ENCODE data around the gene ACSF2.
A peak's percentile ranks its signal among the peaks of the same experiment; 100 is the strongest.

Gene ACSF2

DNA sequence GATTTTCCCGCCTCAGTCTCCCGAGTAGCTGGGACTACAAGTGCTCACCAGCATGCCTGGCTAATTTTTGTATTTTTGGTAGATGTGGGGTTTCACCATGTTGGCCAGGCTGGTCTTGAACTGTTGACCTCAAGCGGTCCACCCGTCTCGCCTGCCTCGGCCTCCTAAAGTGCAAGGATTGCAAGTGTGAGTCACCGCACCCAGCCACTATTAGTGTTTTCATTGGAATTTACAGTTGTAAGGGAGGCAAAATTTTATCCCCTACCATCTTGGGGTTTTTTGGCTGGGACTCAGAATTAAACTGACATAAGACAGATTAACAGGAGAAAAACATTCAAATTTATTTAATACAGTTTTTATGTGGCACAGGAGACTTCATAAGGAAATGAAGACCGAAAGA, 69.9 kb downstream of the ACSF2 start:
- DNase-seq (ENCODE audit: low read depth in 4 of 4, low spot score in 1 of 4) = no peak

DNA sequence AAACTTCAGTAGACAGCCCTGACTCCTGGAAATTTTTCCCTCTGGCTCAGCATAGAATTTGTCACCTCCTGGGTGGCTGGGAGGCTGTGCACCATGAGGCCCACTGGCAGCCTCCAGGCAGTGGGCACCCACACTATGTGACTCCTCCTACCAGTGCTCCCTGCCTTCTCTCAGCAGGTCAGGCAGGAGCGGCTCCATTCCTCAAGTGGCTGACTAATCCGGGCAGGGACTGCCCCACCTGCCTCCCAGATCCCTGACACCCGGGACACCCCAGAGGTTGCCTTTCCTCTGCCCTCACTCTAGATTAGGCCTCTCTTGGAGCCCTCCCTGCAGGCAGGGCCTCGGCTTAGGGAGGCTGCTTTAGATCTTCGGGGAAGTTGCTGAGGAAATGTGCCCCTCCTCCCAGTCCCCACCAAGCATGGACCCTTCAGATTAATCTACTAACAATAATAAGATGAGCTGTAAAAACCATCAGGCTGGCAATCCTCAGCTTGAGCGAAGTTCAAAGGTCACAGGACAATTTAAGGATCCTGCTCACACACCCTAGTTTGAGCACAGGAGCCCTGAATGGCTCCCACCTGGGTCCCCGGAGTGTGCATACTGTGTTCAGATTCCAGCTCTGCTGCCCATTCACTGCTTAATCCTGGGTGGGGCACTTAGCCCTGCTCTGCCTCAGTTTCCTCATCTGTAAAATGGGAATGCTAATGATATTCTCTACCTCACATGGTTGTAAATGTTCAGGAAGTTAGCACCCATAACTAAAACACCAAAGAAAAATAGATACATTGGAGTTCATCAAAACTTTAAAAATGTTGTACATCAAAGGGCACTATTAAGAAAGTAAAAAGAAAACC, 72.2 kb downstream of the ACSF2 start:
- DNase-seq (ENCODE audit: low read depth in 4 of 4, low spot score in 1 of 4) = no peak

DNA sequence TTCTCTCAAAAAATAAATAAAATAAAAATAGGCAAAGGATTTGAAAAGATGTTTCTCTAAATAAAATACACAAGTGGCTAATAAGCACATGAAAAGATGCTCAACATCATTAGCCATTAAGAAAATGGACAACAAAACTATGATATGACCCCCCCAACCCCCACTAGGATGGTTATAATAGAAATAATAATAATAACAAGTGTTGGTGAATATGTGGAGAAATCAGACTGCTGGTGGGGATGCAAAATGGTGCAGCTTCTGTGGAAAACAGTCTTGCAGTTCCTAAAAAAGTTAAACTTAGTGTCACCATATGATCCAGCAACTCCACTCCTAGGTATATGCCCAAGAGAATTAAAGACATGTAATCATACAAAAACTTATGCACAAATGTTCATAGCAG, 73.3 kb downstream of the ACSF2 start:
- no peak for DNase-seq (ENCODE audit: low read depth in 4 of 4, low spot score in 1 of 4)

DNA sequence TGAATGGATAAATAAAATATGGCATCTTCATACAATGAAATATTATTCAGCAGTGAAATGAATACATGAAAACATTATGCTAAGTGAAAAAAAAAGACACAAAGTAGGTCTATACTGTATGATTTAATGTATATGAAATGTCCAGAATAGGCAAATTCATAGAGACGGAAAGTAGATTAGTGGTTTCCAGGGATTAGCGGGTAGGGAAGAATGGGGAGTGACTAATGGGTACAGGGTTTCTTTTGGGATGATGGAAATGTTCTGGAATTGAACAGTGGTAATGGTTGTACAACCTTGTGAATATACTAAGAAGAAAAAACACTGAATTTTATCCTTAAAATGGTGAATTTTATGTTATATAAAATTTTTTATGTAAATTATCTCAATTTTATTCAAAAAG, 73.7 kb downstream of the ACSF2 start:
- no peak for DNase-seq (ENCODE audit: low read depth in 4 of 4, low spot score in 1 of 4)

DNA sequence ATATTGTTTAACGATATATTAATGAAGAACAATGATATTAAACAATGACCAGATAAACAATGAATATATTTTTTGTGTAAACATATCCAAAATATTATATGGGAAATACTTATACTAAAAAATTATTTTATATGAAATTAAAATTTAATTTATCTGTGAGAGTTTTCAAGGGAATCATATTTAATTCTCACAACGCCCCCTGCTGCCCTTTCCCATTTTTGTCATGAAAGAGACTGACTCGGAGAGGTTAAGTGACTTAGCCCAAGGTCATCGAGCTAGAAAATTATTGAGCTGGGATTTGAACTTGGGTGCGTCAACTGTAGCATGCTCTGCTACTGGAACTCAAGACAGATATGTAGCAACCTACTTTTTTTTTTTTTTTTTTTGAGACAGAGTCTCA, 75.0 kb downstream of the ACSF2 start:
- no peak for DNase-seq (ENCODE audit: low read depth in 4 of 4, low spot score in 1 of 4)

DNA sequence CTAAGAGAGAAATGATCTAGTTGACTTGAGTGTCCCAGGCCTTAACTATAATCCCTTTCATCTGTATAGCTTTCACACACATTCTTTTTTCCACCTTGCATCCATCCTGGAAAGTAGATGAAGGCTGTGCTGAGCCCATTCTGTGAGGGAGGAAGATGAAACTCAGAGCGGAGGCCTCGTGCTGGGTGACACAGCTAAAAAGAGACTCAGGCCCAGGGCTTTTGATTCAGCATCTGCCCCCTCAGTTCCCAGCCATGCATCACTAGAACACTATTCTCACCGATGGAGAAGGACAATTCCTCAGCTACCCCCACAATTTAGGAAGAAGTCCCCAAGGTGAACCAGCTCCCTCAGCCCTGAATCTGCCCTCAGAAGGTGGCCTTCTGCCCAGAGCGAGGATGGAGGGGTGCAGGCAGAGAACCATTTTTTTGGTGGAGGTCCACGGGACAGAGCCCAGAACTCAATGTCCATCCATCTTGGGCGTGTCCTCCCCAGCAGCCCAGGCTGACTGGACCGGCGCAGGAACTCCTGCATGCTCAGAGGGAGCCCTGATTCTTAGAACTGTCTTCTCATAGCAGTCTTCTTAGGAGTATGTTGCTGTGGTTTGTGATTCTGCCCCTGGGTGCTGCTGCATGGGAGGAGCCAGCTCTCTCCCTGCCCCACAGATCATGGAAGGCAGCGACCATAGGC, 76.4 kb downstream of the ACSF2 start:
- no peak for DNase-seq (ENCODE audit: low read depth in 4 of 4, low spot score in 1 of 4)

DNA sequence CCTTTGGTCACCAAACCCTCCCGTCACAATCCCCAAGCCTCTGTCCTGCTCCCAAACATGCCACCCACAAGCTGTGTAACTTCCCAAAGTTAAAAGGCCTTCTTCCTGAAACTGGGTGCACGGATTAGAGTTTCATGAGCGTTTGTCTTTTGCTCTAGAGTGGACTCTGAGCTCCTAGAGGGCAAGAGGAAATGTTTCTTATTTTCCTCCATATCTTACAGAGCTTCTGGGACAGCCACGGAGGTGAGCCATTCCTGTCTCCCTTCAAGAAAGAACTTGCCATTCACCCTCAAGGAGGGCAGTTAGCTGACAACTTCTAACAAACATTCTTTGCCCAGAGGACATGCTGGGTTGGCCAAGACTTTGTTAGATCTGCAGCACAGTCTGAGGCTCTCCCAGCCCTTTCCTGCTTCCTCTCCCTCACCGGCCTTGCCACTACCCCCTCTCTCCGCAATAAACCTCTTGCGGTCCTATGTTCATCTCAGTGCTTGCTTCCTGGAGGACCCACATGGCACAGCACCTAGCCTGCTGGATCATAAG, 79.6 kb downstream of the ACSF2 start:
- no peak for DNase-seq (ENCODE audit: low read depth in 4 of 4, low spot score in 1 of 4)

DNA sequence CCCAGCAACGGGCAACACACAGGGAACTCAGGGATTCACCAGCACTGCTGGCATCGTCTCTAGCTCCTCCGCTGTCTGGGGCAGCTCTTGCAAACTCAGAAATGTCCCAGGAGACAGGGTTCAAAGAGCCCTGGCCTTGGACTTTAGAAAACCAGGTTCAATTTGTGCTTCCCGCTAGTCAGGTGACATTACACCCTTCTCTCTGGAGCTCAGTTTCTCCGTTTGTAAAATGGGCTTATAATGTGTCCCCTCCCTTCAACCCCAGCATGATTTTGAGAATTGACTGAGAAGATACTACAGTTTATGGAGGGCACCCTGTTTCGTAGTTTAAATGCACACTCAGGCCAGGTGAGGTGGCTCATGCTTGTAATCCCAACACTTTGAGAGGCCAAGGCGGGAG, 80.3 kb downstream of the ACSF2 start:
- DNase-seq (ENCODE audit: low read depth in 4 of 4, low spot score in 1 of 4) = no peak

DNA sequence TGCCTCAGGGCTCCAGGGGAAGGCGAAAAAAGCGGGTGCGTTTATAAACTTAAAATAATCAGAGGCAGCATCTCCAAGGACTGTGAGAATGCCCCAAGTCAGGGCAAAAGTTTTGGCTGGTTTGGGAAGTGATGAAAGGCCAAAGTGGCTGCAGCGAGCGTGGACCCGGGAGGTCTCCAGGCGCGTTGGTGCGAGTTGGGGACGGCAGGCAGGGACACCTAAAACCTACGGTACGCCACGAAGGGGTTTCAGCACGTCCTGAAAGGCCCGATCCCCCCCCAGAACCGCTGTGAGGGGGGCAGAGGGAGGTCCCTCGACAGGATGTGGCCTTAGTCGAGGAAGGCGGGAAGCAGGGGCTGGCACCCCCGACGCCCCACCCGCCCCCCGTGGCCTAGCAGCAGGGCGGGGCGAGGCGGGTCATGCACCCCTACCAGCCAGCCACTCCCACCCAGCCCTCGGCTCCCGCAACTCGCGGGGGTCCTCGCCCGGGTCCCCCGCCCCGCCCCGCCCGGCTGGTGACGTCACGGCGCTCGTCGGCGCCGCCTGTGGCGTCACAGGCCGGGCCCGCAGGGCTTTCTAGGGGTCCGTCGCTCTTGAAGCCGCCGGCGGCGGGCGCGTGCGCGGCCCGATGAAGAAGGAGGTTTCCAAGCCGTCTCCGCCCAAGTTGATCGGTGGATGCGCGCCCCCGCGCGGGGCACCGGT, 82.0 kb downstream of the ACSF2 start, which contains the start of gene MYCBPAP:
Gene MYCBPAP (plus strand): TSS at position 569 of the 702 bp plus-strand sequence. CDS start 236 bp downstream, outside the sequence.
- peak; percentile 33 to 70 (median 57) for DNase-seq (ENCODE audit: low read depth in 4 of 4, low spot score in 1 of 4)

DNA sequence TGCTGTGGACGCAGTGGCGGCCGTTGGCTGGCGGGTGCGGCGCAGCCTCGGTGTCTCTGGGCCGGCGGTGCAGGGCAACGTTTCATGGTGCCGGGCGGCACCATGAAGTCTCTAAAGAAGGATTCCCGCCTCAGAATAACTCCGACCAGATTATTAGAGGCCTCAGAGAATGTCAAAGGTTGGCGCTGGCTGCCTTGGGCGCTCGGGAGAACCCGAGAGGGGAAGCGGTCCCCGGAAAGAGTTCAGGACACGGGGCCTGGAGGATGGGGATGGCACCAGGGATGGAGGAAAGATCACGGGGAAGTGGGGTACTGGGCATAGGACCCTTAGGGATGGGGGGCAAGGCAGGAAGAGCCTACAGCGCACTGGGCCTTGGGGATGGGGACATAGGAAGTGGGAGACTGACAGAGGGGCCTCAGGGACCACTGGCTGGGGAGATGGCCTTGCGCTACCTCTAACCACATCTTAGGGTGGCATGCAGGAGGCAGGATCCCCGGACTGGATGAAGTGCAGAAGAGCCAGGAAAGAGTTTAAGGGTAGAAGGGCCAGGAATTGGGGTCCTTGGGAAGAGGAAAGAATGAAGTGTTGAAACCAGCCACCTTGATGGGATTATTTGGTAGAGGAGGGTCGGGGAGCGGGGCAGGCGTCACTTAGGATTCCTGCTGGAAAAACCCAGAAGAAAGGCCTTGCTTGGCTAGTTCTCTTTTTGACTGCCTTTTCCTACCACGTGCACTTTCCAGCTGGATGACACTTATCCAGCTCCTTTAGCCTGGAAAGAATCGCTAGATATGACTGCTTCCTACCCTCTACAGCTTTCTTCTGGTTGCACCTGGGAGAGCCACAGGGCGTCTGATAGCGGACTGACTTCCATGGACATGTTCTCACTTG, 82.8 kb downstream of the ACSF2 start:
- no peak for DNase-seq (ENCODE audit: low read depth in 4 of 4, low spot score in 1 of 4)

DNA sequence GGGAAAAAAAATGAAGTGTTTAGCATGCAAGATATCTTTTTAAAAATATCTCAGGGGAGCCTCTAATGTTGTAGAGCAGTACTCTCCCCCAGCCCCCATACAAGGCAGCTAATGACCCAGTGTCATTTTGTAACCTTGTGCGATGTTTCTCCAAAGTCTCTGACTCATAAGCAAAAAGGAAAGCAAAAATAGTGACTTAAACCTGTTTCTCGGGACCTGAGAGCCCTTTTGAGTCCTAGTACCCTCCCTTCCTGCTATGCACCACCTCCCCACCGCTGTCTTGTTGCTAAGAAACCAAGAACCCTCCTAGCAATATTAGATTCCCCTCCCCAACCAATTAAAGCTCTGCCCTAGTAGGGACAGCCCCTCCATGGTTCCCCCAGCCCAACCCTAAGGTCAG, 85.0 kb downstream of the ACSF2 start:
- DNase-seq (ENCODE audit: low read depth in 4 of 4, low spot score in 1 of 4) = peak in 2 of 4 experiments; percentile 18 to 40

DNA sequence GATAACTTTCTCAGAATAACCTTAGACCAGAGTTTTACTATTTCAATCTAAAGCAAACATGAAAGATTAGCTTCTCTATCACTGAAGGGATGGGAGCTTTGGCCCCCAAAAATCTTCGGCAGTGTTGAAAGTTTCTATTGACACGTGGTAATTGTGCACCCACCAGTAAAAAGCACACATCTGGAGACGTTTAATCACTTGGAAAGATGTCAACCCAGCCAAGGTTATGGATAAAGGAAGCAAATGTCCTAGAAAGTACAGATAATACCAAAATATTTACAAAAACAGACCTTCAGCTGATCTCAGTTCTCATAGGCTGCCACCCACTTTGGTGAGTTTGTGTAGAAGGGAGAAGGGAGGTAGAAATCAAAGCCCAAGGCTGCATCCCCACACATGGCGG, 87.5 kb downstream of the ACSF2 start:
- no peak for DNase-seq (ENCODE audit: low read depth in 4 of 4, low spot score in 1 of 4)

DNA sequence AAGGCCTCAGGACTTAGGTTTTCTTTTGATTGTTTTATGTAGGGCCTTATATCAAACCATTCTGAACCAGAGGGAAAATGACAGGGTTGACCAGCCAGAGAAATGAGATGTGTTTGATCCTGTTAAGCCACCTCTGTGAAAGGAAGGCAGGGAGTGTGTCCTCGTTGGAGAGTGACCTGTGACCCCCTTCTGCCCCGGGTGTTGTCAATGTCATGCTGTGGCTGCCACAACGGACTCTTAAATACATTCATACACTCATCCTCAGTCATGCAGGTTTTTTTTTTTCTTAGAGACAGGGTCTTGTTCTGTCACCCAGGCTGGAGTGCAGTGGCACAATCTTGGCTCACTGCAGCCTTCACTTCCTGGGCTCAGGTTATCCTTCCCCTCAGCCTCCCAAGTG, 88.4 kb downstream of the ACSF2 start:
- no peak for DNase-seq (ENCODE audit: low read depth in 4 of 4, low spot score in 1 of 4)

DNA sequence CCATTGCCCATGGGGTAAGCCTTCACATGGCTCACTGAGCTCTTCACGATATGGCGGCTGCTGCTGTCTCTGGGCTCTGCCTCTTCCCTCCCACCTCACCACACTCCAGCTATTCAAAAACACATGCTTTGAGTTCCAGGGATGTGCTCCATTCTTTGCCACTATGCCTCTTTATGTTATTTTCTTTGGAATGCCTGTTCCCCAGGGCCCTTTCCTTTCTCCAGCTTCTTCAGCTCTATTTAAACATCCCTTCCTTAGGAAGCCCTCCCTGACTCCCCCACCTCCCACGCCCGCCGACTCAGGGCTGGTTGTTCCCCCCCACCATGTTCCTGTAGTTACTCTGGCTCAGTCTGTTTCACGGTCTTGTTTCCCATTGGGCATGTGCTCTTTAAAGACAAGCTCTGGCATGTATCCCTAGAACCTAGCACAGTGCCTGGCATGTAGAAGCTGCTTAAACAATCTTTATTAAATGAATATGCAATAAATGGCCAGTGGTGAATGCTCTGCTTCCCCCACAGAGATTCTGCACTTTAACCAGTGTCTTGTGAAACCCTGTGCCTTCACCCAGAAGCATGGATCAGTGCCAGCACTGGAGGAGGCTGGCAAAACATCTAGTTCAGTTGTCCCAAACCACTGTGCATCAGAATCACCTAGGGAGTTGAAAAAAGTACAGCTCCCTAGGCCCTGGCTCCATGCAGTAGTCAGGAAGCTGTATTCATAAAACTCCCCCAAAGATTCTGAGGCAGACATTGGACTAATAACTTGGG, 89.1 kb downstream of the ACSF2 start:
- DNase-seq (ENCODE audit: low read depth in 4 of 4, low spot score in 1 of 4) = no peak

DNA sequence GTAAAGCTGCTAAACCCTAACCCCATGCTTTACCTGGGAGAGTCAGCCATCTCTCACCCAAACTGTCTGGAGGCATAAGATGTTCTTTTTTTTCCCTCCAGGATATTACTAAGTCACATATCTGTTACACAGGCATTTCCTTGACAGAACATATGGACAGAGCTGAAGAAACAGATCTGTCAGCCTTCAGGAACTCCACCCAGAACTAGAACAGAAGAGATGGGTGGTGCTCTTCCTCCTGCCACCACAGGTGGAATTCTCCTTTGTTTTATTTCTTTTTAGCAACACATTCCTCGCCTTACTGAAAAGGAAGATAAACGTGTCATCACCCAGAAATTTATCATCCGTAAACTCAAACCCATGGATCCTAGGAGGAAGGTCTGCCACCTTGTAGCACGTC, 91.0 kb downstream of the ACSF2 start:
- no peak for DNase-seq (ENCODE audit: low read depth in 4 of 4, low spot score in 1 of 4)

DNA sequence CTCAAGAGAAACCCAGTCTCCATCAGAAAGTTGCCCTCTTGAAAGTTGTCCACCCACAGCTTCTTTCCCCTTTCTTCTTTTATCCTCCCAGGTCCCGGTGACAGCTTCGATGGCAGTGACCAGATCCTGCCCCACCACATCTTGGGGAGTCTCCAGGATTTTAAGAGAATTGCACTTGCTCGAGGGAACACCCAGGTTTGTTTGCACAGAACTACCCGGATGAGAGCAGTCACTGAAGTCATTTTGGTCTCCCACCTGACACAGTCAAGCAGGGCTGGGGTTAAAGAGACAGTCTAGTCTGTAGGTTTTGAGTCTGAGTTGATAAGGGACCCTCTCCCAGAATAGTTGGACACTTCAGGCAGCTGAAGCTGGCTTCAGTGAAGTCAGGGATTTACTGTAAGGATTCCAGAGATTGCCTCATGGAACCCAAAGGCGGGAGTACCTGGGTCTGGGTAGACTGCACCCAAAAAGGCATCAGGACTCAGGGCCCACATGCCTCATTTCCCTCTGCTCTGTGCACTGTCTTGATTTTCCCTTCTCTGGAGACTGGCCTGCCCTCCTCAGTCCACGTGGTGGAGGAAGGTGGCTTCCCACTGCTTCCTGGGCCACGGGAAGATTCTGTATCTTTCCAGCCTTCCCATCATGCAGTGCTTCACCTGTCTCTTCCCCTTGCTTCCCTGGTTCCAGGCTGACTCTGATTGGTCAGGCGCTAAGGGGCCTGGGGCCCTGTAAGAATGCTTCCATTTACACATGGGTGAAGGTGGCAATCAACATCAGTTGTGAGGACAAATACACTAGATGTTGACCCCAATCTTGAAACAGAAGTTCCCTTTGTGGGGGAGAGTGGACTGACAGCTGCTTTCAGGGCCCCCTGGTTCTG, 91.7 kb downstream of the ACSF2 start:
- DNase-seq (ENCODE audit: low read depth in 4 of 4, low spot score in 1 of 4) = no peak

DNA sequence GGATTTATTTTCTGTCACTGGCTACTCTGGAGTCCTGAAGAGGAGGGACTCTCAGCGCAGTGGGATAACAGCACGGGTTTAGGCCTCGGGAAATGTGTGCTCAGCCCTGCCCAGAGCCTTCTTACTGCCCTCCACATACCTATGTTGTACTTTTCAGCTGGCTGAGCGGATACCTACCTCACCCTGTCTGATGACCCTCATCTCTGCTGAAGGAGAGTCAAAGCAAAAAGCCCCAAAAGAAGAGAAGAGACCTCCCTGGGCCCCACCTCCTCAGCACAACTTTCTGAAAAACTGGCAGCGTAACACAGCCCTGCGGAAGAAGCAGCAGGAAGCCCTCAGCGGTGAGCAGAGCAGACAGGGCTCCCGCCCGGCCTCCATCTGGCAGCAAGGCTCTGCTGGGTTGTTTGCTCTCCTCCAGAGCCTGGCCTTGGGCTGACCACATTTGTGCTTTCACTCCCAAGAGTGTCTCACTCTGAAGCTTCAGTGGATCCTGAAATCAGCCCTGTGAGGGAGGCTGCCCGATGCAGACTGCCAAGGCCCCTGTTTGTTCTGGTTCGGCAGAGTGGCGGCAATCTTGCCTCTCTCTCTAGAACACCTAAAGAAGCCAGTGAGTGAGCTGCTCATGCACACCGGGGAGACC, 92.5 kb downstream of the ACSF2 start:
- DNase-seq (ENCODE audit: low read depth in 4 of 4, low spot score in 1 of 4) = no peak

DNA sequence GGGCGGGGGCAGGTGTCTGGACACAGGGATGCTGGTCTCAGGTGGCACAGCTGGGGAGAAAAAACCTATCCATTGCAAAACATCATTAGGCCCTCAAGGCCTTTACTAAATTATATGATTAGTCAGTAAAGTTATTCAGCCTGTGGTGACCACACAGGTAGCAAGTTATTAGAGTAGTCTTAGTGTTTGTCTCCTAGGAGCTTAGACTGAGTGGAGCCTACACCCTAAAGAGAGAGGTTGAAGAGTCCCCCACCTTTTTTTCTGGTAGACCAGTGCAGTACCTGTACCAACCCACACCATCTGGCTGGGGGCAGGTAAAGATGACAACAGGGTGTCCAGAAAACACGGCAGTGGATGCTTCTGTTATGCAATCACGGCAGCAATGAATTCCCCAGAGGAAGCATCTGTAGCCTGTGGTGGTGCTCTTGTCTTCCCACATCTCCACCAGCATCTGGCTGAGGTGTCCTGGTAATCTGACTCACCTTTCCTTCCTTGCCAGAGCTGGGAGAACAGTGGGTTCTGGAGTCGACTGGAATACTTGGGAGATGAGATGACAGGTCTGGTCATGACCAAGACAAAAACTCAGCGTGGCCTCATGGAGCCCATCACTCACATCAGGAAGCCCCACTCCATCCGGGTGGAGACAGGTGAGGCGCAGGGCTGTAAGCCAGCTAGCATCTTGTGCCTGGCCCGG, 93.3 kb downstream of the ACSF2 start:
- DNase-seq (ENCODE audit: low read depth in 4 of 4, low spot score in 1 of 4) = no peak

Data from stimulated activated CD4-positive, alpha-beta T cell treated with anti-CD3 and anti-CD28 coated beads, Interleukin-1b, Interleukin-23, amount 100 ng/mL, for 24 hours (primary cell).